GM12891 (cell line): ENCODE data around the gene WDFY2.

Source experiments
- PAX5 ChIP-seq: IDR thresholded peaks from 2 replicates; pipeline ENCODE4 v1.6.1; 2011; ENCODE audit warnings: low read length, moderate library complexity, mild to moderate bottlenecking; ENCODE audit not compliant: insufficient read depth, severe bottlenecking
- POLR2A ChIP-seq: IDR thresholded peaks from 2 replicates; pipeline ENCODE4 v1.6.1; 2011; ENCODE audit warnings: low read depth, low read length, control low read depth
- POLR2AphosphoS5 ChIP-seq: IDR thresholded peaks from 2 replicates; pipeline ENCODE4 v1.6.1; 2011; ENCODE audit warnings: low read depth, low read length, control low read depth
- SPI1 ChIP-seq: IDR thresholded peaks from 2 replicates; pipeline ENCODE4 v1.6.1; 2011; ENCODE audit warnings: low read depth, low read length, control low read depth
- TAF1 ChIP-seq: IDR thresholded peaks from 2 replicates; pipeline ENCODE4 v1.6.1; 2011; ENCODE audit warnings: low read depth, low read length, control low read depth

DNA sequence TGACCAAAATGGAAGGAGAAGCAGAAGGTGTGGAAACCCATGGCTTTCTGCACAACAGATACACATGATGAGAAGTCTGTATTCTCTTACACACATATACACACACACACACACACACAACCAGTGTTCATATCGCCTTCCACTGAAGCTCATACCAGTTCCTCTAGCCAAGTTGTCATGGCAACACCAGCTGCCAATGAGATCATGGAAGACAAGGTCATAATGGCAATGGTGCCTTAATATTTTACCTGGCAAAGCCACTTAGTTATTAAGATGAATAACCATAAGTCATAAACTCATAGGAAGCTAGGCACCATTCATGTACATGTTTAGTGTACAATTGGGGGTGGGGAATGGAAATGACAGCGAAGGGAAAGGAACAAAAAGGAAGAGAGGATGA lies 222.3 kb downstream of the WDFY2 start:
- TF ChIP-seq POLR2A (no peak), TAF1 (no peak), POLR2AphosphoS5 (no peak), SPI1 (0 out of 2 replicates have a peak, but pooled peaks have one; percentile 35), PAX5 (no peak)
